ENCODE measurements around the gene TLDC2. TPM values are rescaled to one million over a fixed set of nuclear protein-coding genes. Genes with fewer than 3 reads are reported as not detected.

TLDC2 gene
- total and polyA plus RNA-seq, 3 donors from 2014 or later: 2.8 to 3.4 (median 2.9) TPM

DNA sequence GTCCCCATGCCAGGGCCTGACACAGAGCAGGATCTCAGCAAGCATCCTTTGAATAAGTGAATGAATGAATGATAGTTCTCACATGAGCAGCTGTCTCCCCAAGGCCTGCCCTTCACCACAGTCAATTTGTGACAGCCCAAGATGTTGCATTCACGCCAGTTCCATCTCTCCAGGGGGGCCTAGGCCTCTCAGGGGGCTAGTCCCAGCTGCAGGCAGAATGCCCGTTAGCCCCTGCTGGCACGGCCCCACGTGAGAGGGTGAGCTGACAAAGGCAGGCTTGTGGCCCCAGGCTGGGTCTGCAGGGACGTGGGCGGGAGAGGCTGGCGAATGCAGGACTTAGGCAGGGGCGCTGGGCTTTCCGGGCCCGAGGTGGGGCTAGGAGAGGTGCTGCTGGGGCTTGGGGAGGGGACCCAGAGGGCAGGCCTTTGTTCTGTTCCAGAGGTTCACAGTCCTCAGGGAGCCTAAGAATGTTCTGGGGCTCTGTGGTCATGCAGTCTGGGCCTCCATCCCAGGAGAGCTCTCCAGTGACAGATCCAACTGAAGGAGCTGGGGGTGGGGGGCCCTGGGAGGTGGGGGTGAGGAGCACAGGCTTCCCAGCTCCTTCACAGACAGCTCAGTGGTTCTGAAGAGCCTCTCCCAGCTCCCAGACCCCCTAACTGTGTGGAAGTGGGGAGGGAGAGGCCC lies 30.5 kb upstream of the TLDC2 start:
- intact Hi-C loops (cut with DNase I; ENCODE audit: low total_unique reads): no loop called here
- DNase-seq: no peak
- WGBS, 2 donors: 60 to 80% methylated on average over 1 to 10 of the region's 10 CpGs

DNA sequence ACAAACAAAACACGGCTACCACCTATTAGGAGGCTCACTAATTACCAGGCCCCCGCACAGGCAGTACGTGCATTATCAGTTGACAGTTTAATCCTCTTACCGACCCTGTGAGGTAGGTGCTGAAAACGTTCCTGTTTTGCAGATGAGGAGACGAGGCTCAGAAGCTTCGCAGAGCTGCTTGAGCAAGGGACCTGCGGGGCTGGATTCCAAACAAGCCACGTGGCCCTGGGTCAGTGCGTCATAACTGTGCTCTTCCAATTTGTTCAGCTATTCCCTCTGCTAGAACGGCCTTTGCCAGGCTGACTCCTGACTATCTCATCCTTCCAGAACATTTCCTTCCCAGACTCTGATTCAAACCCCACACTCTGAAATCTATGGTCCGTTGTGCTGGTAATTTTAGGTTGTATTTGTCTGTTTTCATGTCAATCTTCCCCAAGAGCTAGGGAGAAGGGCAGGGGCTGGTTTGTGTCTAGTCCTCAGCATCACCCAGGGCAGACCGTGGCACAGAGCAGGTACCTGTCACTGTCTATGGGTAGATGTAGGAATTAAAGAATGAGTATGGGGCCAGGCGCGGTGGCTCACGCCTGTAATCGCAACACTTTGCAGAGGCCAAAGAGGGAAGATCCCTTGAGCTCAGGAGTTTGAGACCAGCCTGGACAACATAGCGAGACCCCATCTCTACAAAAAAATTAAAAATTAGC lies 28.8 kb upstream of the TLDC2 start:
- intact Hi-C loops (cut with DNase I; ENCODE audit: low total_unique reads): no loop called here
- H3K9me3 ChIP-seq: no peaks in the 10 kb centered on the region
- H3K4me1 ChIP-seq: peaks cover 54% of the 10 kb centered on the region
- H3K27ac ChIP-seq: peak overlapping the region; percentile 88 to 92
- DNase-seq: peak; percentile 92
- H3K27me3 ChIP-seq: no peaks in the 10 kb centered on the region
- TF ChIP-seq, protein P1, sequence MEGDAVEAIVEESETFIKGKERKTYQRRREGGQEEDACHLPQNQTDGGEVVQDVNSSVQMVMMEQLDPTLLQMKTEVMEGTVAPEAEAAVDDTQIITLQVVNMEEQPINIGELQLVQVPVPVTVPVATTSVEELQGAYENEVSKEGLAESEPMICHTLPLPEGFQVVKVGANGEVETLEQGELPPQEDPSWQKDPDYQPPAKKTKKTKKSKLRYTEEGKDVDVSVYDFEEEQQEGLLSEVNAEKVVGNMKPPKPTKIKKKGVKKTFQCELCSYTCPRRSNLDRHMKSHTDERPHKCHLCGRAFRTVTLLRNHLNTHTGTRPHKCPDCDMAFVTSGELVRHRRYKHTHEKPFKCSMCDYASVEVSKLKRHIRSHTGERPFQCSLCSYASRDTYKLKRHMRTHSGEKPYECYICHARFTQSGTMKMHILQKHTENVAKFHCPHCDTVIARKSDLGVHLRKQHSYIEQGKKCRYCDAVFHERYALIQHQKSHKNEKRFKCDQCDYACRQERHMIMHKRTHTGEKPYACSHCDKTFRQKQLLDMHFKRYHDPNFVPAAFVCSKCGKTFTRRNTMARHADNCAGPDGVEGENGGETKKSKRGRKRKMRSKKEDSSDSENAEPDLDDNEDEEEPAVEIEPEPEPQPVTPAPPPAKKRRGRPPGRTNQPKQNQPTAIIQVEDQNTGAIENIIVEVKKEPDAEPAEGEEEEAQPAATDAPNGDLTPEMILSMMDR (IDR thresholded peaks at IDR 0.05): no peak
- no peak for TF ChIP-seq POLR2A (IDR thresholded peaks at IDR 0.05)
- no peaks in the 10 kb centered on the region for H3K36me3 ChIP-seq (ENCODE audit: low read depth, missing control alignments)
- H3K4me3 ChIP-seq: no peak overlapping the region
- WGBS, 2 donors: 52 to 57% methylated on average over 18 of the region's 18 CpGs

More for the DNA sequence above, 30.5 kb upstream of the TLDC2 start:
- peaks cover 48% of the 10 kb centered on the region for H3K4me1 ChIP-seq
- H3K27me3 ChIP-seq: no peaks in the 10 kb centered on the region
- H3K4me3 ChIP-seq: no peak overlapping the region
- H3K36me3 ChIP-seq (ENCODE audit: low read depth, missing control alignments): no peaks in the 10 kb centered on the region
- no peak for TF ChIP-seq POLR2A (IDR thresholded peaks at IDR 0.05)
- TF ChIP-seq, protein P1 (IDR thresholded peaks at IDR 0.05): no peak
- H3K27ac ChIP-seq: peak overlapping the region; percentile 88 to 92
- H3K9me3 ChIP-seq: no peaks in the 10 kb centered on the region

DNA sequence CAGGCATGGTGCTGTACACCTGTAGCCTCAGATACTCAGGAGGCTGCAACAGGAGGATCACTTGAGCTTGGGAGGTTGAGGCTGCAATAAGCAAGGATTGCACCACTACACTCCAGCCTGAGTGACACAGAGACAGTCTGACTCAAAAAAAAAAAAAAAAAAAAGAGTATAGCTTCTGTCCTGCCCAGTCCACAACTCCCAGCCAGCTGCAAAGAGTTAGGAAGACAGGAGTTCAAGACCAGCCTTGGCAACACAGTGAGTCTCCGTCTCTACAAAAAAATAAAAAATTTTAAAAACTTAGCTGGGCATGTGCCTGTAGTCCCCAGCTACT lies 28.3 kb upstream of the TLDC2 start:
- no peak for DNase-seq
- TF ChIP-seq, protein P1 (IDR thresholded peaks at IDR 0.05): no peak
- intact Hi-C loops (cut with DNase I; ENCODE audit: low total_unique reads): no loop called here
- Histone ChIP-seq H3K4me3 (no peak overlapping the region), H3K36me3 (ENCODE audit: low read depth, missing control alignments) (no peaks in the 10 kb centered on the region), H3K27me3 (no peaks in the 10 kb centered on the region), H3K4me1 (peaks cover 59% of the 10 kb centered on the region), H3K9me3 (no peaks in the 10 kb centered on the region), H3K27ac (peak overlapping the region; percentile 88 to 92)
- WGBS, 2 donors: 57 to 78% methylated on average over 1 of the region's 1 CpG

DNA sequence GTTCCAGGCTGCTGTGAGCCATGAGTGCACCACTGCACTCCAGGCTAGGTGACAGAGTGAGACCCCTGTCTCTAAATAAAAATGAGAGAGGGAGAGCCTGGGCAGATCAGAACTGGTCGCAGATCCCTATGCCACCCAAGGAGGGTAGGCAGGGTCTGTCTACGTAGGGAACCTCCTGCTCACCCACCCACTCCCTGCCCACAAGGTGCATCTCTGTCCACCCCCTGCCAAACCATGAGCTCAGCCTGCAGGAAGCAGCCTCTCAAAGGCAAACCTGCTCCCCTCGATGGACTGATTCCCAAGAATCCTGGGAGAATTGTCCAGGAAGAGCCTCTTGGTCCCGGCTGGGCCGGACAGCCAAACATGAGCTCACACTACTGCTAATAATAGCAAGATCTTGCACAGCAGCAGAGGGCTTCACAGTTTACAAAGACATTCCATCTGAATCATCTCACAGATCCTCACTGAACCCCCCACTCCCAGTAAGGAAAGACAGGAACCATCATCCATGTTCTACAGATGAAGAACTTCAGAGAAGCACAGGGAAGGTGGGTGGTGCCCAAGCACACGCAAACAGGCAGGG lies 27.8 kb upstream of the TLDC2 start:
- DNase-seq: no peak
- peaks cover 62% of the 10 kb centered on the region for H3K4me1 ChIP-seq
- no peaks in the 10 kb centered on the region for H3K27me3 ChIP-seq
- intact Hi-C loops (cut with DNase I; ENCODE audit: low total_unique reads): no loop called here
- TF ChIP-seq, protein P1 (IDR thresholded peaks at IDR 0.05): no peak
- TF ChIP-seq POLR2A (IDR thresholded peaks at IDR 0.05): no peak
- no peaks in the 10 kb centered on the region for H3K36me3 ChIP-seq (ENCODE audit: low read depth, missing control alignments)
- no peak overlapping the region for H3K4me3 ChIP-seq
- H3K27ac ChIP-seq: peak overlapping the region; percentile 88 to 92
- no peaks in the 10 kb centered on the region for H3K9me3 ChIP-seq
- 40 to 55% methylated on average over 4 to 6 of the region's 6 CpGs for WGBS, 2 donors

All from testis (tissue), 3 donors.